B cell (primary cell): ENCODE data around the gene PLAAT5. TPM values are rescaled to one million over a fixed set of nuclear protein-coding genes. Genes with fewer than 3 reads are reported as not detected.

ENCODE experiments used
- ATAC-seq: fragments of 200-7000 bp; cut with Tn5 transposase; one replicate; pipeline ENCODE4 v1.10.0; 2021; ENCODE audit warnings: low read depth, mild to moderate bottlenecking, moderate number of reproducible peaks, moderate library complexity
- CTCF ChIA-PET: fragments of 350-600 bp; sonication (Branson Sonifier 250); formaldehyde crosslinking; loops from one replicate; lab custom pipeline; 2021; ENCODE audit warnings: antibody characterized with exemption, inconsistent platforms; lab: Charles Lee
- POLR2A ChIA-PET: fragments of 350-600 bp; sonication (Branson Sonifier 250); formaldehyde crosslinking; loops from one replicate; lab custom pipeline; 2021; ENCODE audit warnings: antibody characterized with exemption; lab: Charles Lee
- DNase-seq: peaks from one replicate; pipeline ENCODE4 v3.0.0; 2013
- H2AFZ ChIP-seq: 2 replicates; pipeline ENCODE4 v1.6.1; 2012; ENCODE audit warnings: mild to moderate bottlenecking, low read depth, low read length; ENCODE audit not compliant: insufficient read depth, poor library complexity, severe bottlenecking
- H3K27ac ChIP-seq, 2 donors: 1 replicate in 1 of 2; 2 replicates in 1 of 2; pipeline ENCODE4 v1.5.1; 2012 to 2013; ENCODE audit warnings: low read length in 2 of 2, mild to moderate bottlenecking in 2 of 2, moderate library complexity in 1 of 2
- H3K27me3 ChIP-seq, 4 experiments: fragments of 200-600 bp in 1 of 4; sonication (generic) in 1 of 4; replicated peaks in 1 of 4; 1 replicate in 2 of 4; 2 replicates in 2 of 4; pipeline versions ENCODE4 v1.6.1 to v1.7.0; 2013 to 2016; ENCODE audit warnings: low read length in 3 of 4, mild to moderate bottlenecking in 2 of 4, mixed read lengths in 1 of 4, moderate library complexity in 1 of 4; ENCODE audit not compliant: insufficient read depth in 4 of 4, control insufficient read depth in 3 of 4; ENCODE audit errors: control extremely low read depth in 1 of 4
- H3K36me3 ChIP-seq, 2 experiments: replicated peaks in 1 of 2; 1 replicate in 1 of 2; 2 replicates in 1 of 2; pipeline versions ENCODE4 v1.6.1 to v1.7.1; 2013; ENCODE audit warnings: low read length in 1 of 2; ENCODE audit not compliant: insufficient read depth in 2 of 2, control insufficient read depth in 1 of 2; ENCODE audit errors: control extremely low read depth in 1 of 2, extremely low read depth in 1 of 2
- H3K4me1 ChIP-seq, 2 donors: fragments of 200-600 bp in 1 of 2; sonication (generic) in 1 of 2; 1 replicate in 1 of 2; 2 replicates in 1 of 2; pipeline versions ENCODE4 v1.5.1 to v1.6.1; 2013 to 2017; ENCODE audit warnings: low read length in 2 of 2; ENCODE audit not compliant: control insufficient read depth in 2 of 2, insufficient read depth in 2 of 2
- H3K4me2 ChIP-seq: replicated peaks from 2 replicates; pipeline ENCODE3; 2012; ENCODE audit warnings: mild to moderate bottlenecking, low read depth, low read length; ENCODE audit not compliant: poor library complexity, severe bottlenecking
- H3K4me3 ChIP-seq, 5 experiments: fragments of 200-600 bp in 1 of 5; sonication (generic) in 1 of 5; 1 replicate in 3 of 5; 2 replicates in 2 of 5; pipeline versions ENCODE4 v1.5.1 to v1.7.0; 2011 to 2016; ENCODE audit warnings: low read length in 4 of 5, mild to moderate bottlenecking in 4 of 5, low read depth in 2 of 5, control low read depth in 1 of 5, moderate library complexity in 1 of 5; ENCODE audit not compliant: insufficient read depth in 1 of 5; ENCODE audit errors: control extremely low read depth in 1 of 5, extremely low read depth in 1 of 5
- H3K79me2 ChIP-seq: fragments of 200-600 bp; sonication (generic); one replicate; pipeline ENCODE4 v1.6.0; 2016; ENCODE audit warnings: low read length; ENCODE audit not compliant: control insufficient read depth, insufficient read depth
- H3K9ac ChIP-seq: fragments of 200-600 bp; sonication (generic); 2 replicates; pipeline ENCODE4 v1.6.1; 2017; ENCODE audit warnings: mild to moderate bottlenecking, low read length, moderate library complexity
- H3K9me3 ChIP-seq, 3 donors: one replicate each; pipeline versions ENCODE4 v1.6.1 to v1.7.1; 2013; ENCODE audit warnings: low read length in 2 of 3; ENCODE audit not compliant: control insufficient read depth in 2 of 3, insufficient read depth in 1 of 3; ENCODE audit errors: control extremely low read depth in 1 of 3
- H4K20me1 ChIP-seq: 2 replicates; pipeline ENCODE4 v1.6.0; 2012; ENCODE audit warnings: mild to moderate bottlenecking, low read length; ENCODE audit not compliant: insufficient read depth, control insufficient read depth, poor library complexity, severe bottlenecking
- H3K27ac Mint-ChIP-seq: one replicate; pipeline ENCODE4 v1.8.0; 2021; ENCODE audit warnings: mixed read lengths
- H3K27me3 Mint-ChIP-seq: one replicate; pipeline ENCODE4 v1.8.0; 2021; ENCODE audit warnings: mixed read lengths
- H3K4me1 Mint-ChIP-seq: one replicate; pipeline ENCODE4 v1.8.0; 2021; ENCODE audit warnings: mixed read lengths
- H3K4me3 Mint-ChIP-seq: one replicate; pipeline ENCODE4 v1.8.0; 2021; ENCODE audit warnings: mixed read lengths
- H3K9me3 Mint-ChIP-seq: one replicate; pipeline ENCODE4 v1.8.0; 2022; ENCODE audit warnings: mixed read lengths; ENCODE audit not compliant: insufficient read depth
- CTCF ChIP-seq: fragments of 200-600 bp; IDR thresholded peaks from one replicate; pipeline ENCODE4 v1.8.0; 2022; ENCODE audit warnings: antibody characterized with exemption, mild to moderate bottlenecking
- EZH2 ChIP-seq: IDR thresholded peaks from 2 replicates; pipeline ENCODE4 v1.6.1; 2012; ENCODE audit warnings: borderline replicate concordance, low read depth, mild to moderate bottlenecking, moderate library complexity, low read length; ENCODE audit not compliant: insufficient read depth, poor library complexity, severe bottlenecking
- WGBS: methylation state at CpG from one replicate; pipeline ENCODE4 v1.1.5; 2013; ENCODE audit warnings: missing lambda C conversion rate; ENCODE audit not compliant: insufficient coverage; 5-methylcytosine and 5-hydroxymethylcytosine counted together
- intact Hi-C: fragments of 100-400 bp; cut with micrococcal nuclease; formaldehyde crosslinking; loops from one replicate; pipeline ENCODE4 v1.10.0; 2022
- polyA minus RNA-seq: library from RNA; depleted of rRNA, polyadenylated mRNA; stranded (reverse); fragments of >200 nt; gene quantifications from 2 replicates; pipeline ENCODE4 v1.2.3, GENCODE V29; 2012
- polyA plus RNA-seq: library from polyadenylated mRNA; depleted of rRNA; stranded (reverse); fragments of >200 nt; gene quantifications from 2 replicates; pipeline ENCODE4 v1.2.3, GENCODE V29; 2012
- total RNA-seq, 2 donors: library from RNA; stranded (reverse); fragments of 120-200 nt in 1 of 2; gene quantifications; 1 replicate in 1 of 2; 2 replicates in 1 of 2; pipeline versions ENCODE4 v1.2.3 to v1.2.4, GENCODE V29; 2013 to 2022

Gene PLAAT5
- not detected in 2 replicates for total RNA-seq
- total RNA-seq (2013), result 0.05 TPM
- not detected in 2 replicates for polyA plus RNA-seq
- not detected in 2 replicates for polyA minus RNA-seq

- Histone ChIP-seq H3K4me3 (peak within 1 kb of the TSS in 1 of 5 experiments; percentile 6), H3K4me2 (peak within 1 kb of the TSS; percentile 35), H3K9ac (no peak within 1 kb of the TSS), H2AFZ (peak within 1 kb of the TSS; percentile 22), H3K79me2 (no peaks in the 10 kb centered on the region), H3K36me3 (no peaks in the 10 kb centered on the region), H3K27me3 (peaks cover 0 to 28% (median 20%) of the 10 kb centered on the region in 4 experiments), H3K9me3 (peaks cover 0 to 2% (median 0%) of the 10 kb centered on the region in 3 donors), H4K20me1 (no peaks in the 10 kb centered on the region), H3K27ac (no peak within 1 kb of the TSS), H3K4me1 (peaks cover 0 to 7% of the 10 kb centered on the region in 2 donors)
- POLR2A ChIA-PET, result no interaction called here
- Mint-ChIP-seq H3K4me1 (peaks cover 11% of the 10 kb centered on the region), H3K9me3 (peaks cover 2% of the 10 kb centered on the region), H3K27ac (no peak within 1 kb of the TSS), H3K4me3 (peak within 1 kb of the TSS; percentile 58), H3K27me3 (peaks cover 65% of the 10 kb centered on the region)
- intact Hi-C loops, result no loop called here
- TF ChIP-seq CTCF (no peak), EZH2 (no peak)
- ATAC-seq (no peak), DNase-seq (no peak)
- CTCF ChIA-PET, result interaction anchor here (1.1 to 3.7 kb wide), 2 partner anchors 10 to 12 kb away, joined by 3 to 25 read pairs; no protein-coding TSS in a partner anchor
- WGBS, result 23% methylated on average over 59 of the region's 60 CpGs
Measured at GRCh38 chr11:63490551-63491239, at the start of gene PLAAT5. Gene PLAAT5, minus strand, starts transcription at chr11:63491167. Its CDS starts 133 bp downstream, at chr11:63491034.
